ENCODE measurements around the gene CFAP54.
"Not testable (repeated sequence)": the region's sequence is repeated elsewhere in the genome, so short reads cannot be mapped to it uniquely, and the experiment has no call there.

Gene CFAP54

DNA sequence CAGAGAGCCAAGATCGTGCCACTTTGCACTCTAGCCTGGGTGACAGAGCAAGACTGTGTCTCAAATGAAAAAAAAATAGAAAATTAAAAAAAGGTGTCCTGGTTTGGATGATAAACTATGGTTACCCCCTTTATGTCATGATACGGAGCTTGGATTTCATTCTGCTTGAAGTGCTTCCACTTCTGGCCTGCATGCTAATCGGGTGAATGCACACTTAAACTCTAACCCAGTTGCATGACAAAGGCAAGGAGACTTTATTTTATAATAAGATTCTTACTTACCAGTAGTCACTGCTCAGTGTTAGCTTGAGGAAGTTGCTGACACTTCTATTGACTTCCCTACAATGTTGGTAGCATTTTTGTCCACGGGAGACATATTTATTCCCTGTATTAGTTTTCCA is 24.3 kb downstream of the CFAP54 start:
- DNase-seq (ENCODE audit: low spot score) = no peak

DNA sequence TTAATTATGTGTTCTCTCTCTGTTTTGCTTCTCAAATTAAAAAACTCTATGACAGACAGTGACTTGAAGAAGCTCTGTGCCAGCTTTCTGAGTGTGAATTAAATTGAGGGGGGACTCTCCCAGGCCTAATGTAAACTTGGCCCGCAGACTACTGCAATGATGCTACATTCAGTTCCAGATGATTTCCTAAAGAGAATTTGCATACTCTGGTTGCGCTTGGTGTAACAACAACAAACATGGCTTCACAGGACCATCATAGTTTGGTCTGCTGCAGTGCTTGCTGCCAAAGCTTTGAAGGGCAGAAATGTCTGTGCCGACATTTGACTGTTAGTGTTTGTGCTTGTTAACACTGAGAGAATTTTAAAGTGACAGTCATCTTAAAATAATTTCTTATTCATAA is 25.0 kb downstream of the CFAP54 start:
- DNase-seq (ENCODE audit: low spot score) = no peak

DNA sequence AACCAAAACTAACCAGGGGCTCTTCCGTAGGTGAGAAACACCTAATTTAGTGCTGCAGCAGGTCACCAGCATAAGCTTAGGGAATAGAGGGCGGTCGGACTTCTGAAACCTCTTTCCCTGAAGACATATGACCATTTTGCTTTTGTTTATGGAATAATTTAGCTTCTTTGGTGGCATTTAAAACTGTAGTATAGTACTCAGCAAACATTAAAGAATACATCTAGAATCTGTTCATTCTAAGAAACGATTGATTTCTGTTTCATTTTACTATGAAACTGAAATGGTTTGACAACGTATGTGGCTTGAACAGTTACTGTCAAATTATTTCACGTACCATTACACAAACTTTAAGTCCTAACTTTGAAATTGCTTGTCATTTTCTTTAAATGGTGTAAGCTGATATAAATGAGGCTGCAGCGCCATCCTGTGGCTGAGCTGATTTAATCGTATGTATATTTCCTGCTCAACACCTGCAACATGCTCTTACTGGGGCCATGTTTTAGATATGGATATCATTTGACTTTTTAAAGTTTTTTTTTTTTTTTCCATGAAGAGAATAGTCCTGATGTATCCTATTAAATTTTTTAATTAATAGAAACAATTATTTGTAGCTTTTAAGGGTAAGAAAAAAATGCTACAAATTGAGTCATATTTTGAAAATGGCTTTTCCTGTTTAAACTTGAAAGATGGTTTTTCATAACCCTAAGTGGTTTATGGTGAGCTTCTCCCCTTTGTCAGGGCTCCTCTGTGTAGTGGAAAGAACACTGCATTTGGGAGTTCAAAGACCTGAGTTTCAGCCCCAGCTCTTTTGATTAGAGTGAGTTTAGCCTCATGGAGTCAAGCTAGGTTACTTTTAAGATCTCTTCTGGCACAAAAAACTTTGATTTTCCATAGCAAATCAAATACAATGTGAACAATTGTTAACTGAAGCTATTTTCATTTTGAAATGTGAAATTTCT is 27.4 kb downstream of the CFAP54 start:
- DNase-seq (ENCODE audit: low spot score) = peak; percentile 86

DNA sequence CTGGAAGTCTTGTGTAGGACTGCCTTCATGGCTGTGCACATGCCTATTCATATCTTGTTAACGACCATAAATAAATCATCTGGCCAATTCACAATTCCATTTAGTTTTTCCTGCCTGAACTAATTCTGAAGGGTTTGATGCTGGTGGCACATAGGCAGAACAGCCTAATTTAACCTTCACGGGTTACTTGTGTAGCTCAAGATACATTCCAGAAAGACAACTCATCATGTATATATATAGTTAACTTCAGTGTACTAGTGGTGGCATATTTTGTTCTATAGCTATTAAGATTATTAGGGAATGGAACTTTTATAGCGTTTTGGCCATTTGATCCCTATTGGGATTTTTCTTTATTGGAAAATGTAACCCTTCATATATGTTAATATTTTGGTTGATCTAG is 31.4 kb downstream of the CFAP54 start:
- no peak for DNase-seq (ENCODE audit: low spot score)

DNA sequence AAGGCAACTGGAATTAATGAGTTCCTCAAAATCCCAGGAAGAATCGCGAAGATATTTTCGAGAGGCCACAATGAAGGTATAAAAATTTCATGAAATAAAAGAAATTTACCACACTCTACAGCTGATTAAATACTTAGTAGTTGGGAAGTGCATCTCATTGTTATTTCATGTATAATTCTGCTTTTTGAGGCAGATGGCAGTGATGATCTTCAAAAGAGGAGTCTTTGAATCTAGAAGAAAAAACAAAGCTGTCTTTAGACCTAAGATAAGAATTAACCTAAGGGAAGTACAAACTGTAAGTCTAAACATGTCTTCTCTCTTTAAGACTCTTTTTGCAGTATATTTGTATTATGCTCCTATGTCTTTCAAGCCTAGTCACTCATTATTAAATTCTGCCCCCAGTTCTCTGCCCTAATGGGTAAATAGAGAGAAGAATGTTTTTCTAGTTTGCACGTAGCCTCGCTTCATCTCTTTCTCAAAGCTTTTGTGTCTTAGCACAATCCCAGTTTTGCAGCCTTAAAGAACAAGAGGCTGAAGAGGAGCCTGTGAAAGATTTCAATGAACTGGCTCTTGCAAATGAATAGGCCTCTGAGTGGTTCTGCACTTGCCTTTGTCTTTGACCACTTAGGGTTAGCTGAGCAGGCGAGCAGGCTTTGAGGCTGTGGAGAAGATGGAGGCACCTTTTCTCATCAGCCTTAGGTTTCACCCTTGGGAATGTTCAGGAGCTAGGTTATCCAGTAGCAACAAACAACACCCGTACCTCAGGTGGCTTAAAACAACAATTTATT is 32.7 kb downstream of the CFAP54 start:
- DNase-seq (ENCODE audit: low spot score) = no peak

DNA sequence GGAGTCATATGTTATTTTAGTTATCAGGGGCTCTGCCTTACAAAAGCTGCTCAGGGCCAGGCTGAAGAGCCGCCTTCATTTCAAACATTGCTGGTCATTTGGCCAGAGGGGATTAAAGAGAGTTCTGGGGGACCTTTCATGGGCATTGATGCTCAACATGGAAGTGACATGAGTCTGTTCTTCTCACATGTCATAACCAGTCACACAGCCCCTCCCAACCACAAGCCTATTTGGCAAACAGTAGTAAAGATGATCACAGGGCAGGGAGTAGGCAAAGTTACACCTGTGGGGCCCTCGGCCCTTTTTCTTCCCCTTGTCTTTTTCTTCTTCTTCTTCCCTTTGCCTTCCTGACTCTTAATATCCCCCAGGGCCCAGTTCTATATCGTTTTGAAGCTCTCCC is 33.3 kb downstream of the CFAP54 start:
- DNase-seq (ENCODE audit: low spot score) = no peak

DNA sequence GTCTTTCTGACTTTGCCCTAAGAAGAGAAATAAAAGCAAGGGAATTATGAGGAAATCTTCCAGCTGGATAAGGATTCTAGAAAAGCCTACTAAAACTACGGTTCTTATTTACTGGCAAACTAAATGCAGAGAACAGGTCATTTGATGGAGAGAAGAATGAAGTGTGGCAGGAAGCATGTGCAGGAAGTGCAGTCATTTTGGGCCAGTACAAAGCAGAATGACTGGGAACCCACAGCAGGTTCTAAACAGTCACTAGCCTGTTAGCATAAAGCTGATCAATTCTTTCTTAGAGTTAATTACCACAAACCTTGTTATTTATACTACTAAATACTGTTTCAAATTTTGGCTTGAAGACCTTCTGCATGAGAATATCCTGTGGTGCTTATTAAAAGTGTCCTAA is 36.7 kb downstream of the CFAP54 start:
- DNase-seq (ENCODE audit: low spot score) = no peak

DNA sequence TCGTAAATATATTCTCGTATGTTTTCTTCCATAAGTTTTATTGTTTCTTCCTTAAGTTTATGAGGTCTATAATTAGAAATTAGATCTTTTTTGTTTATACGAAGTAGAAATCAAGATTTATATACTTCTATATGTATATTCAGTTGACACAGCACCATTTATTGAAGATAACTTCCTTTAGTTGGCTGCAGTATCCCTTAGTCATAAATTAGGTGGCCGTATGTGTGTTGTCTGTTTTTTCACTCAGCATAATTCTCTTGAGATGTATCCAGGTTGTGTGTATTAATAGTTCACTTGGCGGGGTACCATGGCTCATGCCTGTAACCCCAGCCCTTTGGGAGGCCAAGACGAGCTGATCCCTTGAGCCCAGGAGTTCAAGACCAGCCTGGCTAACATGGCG is 40.5 kb downstream of the CFAP54 start:
- no peak for DNase-seq (ENCODE audit: low spot score)

DNA sequence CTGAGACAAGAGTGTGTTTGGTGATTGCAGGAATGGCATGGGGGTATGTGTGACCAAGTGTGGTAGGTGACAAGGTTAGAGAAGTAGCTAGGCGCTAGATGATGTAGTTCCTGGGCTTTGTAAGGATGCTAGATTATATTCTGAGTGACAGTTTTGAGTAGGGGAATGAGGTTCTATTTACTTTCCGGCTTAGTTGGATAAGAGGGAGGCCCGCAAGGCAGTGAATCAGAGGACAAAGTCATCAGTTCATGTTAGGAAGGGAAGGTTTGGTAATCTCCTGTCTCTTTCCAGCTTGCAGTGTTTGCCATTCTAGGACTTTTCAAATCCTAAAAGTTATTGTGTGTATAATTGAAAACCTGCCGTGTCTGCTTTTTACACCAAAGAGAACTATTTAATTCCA is 45.0 kb downstream of the CFAP54 start:
- DNase-seq (ENCODE audit: low spot score) = no peak

DNA sequence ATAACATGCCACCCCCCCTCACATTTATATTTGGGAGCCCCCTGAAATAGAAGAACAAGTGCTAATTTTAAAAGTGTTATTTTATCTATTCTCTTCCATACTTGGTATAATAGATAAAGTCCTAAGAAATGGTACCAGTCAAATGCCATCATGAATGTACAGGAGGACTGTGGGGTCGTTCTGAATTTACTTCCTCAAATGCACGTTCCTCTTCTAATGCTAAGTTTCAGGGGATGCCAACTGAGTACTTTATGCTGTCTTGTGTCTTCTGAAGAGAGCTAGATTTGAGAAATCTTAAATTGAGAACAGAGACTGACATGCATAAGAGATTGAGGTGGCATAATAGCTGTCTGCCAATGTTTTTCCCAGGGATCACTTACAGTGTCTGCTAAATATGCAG is 59.0 kb downstream of the CFAP54 start:
- no peak for DNase-seq (ENCODE audit: low spot score)

DNA sequence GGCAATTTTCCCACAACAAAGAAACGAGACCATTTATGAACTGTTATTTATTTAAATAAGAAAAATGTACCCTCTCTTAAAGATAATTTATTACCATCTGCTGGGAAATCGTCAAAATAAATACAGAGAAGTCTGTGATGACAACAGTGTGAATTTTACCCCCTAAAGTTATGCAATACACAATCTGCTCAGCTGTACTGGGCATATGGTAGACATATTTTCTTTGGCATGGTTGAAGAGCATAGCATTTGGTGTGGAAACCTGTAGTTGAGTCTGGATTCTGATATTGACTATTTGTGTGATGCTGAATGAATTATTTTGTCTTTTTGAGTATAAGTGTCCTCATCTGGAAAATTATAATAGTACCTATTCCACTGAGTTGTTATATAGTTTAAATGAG is 60.0 kb downstream of the CFAP54 start:
- no peak for DNase-seq (ENCODE audit: low spot score)

DNA sequence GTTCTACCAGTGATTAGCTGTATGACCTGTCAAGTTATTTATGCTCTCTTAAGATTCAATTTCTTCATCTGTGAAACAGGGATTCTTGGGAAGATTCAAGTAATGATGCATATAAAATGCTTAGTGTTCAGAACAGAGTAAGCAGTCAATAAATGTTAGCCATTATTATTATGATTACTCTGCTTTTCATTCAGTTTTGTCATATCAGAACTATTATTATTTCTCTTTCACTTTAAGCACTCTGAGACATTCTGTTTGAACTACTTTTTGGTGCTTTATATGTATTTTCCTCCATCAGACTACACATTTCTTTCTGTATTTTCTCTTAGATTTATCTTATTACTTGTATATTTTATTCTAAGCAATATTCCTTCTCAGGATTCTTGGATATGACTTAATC is 81.2 kb downstream of the CFAP54 start:
- no peak for DNase-seq (ENCODE audit: low spot score)

DNA sequence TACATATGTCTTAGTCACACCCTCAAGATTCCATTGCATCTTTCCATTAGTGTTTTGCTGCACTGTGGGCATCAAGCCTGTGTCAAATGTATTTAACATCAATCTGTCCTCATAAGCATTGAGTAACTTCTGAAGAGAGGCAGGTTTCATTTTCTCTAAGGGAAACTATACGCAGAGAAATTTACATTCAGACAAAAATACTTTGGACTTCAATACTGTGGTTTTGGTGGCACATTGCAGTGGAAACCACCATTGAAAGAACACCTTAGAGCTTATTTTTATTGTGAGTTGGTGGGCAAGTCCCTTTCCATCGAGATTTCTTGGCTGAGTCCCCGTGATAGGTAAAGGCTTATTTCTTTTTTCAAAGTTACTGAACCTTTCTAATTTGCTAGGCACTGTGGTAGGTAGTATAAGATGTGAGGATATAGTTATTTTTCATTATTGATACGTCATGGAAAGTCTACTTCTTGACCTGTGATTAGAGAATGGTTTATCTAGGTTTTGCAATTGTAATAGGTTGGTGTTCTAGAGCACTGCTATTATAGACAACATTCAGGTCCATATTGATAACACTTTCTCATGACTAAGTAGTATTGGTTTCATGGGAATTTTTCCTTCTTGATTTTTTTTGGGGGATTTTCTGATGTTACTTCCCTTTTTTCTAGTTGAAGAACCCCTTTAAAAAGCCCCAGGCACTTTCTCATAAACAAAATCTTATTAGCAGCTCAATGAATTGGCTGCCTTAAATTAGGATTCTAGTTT is 81.9 kb downstream of the CFAP54 start:
- peak; percentile 42 for DNase-seq (ENCODE audit: low spot score)

DNA sequence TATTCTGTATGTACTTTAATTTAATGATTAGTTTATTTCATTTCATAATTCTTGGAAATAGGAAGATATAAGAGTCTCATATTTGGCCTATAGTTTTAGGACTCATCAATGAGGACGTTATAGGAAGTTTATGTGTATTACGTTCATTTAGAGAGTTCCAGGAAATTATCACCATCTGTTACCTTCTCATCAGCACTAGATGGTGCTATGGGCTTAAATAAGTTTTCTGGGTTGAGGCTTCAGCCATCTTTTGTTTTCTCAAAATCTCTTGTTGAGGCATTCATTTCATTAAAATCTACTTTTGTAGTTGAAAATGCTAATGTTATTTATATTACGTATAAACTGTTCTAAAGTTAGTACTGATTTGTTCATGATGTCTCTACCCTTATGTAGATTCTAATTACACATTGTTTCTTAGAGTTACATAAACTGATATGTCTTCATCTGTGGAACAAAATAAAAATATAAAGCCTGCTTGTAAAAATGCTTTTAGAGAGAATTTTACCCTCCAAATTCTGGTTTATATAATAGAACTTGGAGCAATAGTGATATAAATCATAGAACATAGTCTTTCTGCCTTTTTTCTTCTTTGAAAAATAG is 89.2 kb downstream of the CFAP54 start:
- DNase-seq (ENCODE audit: low spot score) = peak; percentile 90

DNA sequence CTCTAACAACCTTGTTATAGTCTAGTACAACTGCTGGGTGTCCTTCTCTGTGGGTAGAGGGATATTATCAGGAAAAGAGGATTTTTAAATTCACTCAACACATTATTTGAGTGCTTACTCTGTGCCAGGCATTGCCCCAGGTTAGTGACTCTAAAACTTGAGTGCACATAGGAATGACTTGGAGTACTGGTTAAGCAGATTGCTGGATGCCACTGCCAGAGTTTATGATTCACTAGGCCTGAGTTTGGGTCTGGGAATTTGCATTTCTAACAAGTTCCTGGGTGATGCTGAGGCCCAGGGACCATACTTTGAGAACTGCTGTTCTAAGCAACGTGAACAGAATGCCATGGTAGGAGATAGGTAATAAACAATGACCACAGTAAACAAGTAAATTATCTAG is 96.6 kb downstream of the CFAP54 start:
- DNase-seq (ENCODE audit: low spot score) = no peak

DNA sequence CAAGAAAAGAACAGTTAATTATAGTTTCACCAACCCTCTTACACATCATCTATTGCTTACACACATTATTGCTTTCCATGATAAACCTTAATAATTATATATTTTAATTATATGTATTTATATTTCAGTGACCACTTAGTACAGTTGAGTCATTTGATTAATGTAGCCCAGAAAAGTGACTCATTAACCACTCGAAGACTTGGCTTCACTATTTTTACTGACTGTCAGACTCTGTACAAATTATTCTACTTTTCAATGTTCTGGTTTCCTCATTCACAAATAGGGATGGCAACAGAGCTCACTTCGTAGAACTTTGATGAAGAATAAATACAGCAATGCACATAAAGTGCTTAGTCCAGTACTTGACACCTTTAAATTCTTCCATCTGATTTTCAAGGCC is 98.3 kb downstream of the CFAP54 start:
- DNase-seq (ENCODE audit: low spot score) = peak; percentile 19

DNA sequence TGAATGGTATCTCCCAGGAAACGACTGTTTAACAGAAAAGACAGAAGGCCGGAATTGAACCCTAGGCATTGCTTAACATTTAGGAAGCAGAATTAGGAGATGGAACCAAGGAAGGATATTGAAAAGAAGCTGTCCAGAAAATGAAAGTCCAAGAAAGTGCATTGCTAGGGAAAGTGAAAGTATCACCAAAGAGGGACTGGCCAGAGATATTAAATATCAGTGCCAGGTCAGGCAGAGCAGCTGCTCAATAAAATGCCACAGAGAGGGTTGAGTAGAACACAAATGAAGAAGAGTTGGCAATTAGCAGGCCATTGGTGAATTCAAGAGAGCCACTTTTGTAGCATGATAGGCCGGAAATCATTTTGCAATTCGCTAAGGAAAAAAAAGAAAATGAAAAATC is 101.6 kb downstream of the CFAP54 start:
- no peak for DNase-seq (ENCODE audit: low spot score)

DNA sequence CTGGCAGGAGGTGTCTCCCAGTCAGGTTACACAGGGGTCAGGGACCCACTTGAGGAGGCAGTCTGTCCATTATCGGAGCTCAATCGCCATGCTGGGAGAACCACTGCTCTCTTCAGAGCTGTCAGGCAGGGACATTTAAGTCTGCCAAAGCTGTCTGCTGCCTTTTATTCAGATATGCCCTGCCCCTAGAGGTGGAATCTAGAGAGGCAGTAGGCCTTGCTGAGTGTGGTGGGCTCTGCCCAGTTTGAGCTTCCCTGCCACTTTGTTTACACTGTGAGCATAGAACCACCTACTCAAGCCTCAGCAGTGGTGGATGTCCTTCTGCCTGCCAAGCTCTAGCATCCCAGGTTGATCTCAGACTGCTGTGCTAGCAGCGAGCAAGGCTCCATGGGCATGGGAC is 115.0 kb downstream of the CFAP54 start:
- not testable (repeated sequence) for DNase-seq (ENCODE audit: low spot score)

DNA sequence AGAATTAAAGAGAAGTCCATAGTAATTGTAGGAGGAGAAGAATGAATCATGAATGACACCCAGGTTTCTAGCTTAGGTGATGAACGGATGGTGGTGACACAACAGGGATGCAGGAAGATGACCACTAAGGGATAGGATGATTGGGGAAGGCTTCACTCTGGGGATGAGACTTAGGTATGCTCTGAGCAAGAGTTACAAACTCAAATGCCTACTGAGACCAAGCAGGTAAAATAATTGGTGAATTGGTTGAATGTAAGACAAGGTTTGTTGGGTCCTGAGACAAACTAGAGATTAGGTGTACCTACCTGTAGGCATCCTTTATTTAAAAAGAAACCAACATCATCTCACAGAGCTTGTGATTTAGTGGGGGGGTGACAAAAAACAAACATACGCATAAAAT is 116.3 kb downstream of the CFAP54 start:
- no peak for DNase-seq (ENCODE audit: low spot score)

DNA sequence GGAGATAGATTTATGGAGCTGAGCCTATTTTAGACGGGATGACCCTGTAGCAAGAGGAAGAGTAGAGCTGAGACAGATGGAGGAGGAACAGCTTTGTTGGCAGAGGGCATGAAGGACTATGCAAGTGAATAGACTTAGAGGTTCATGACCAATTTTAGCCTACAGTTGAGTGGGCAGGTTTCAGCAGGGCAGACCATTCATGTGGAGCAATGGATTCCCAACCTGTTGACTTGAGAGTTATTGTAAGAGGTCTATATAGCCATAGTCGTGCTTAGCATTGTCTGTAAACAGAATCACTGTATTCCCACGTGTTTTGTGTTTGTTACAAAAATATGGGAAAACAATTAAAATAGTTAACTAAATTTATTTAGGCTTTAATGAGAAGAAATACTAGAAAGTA is 116.8 kb downstream of the CFAP54 start:
- DNase-seq (ENCODE audit: low spot score) = no peak

DNA sequence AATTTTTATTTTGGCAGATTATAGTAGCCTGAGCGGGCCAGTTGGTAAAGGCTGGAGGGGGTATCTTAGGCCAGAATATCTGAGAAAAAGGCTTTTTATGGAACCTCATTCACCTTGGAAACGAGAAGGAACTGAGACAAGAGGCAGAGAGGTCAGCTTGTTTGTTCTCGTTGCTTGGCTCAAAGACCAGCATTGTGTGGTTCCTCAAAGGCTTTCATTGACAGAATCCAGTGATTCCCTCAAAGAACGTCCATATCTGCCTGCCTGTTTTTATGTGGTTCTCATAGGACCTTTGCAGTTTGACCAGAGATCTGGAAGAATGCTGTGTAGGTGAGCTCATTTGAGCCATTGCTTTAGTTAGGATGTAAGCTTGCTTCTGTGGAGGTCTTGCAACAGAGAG is 117.3 kb downstream of the CFAP54 start:
- DNase-seq (ENCODE audit: low spot score) = no peak

DNA sequence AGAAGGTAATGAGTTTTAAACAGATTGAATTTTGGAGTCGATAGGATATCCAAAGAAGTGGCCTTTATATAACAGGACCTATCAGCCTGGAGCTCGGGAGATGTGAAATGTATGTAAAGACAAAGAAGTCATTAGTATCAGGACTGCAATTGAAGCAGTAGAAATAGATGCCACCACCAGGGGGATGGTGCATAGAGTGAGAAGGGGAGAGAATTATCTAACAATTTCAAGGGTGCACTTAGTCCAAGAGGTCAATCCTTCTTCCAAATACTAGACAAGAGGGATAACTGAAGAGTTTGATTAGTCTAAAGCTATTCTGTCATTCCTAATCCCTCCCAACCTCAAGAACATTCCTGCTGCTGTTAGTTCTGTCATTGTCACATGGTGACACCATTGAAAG is 127.8 kb downstream of the CFAP54 start:
- DNase-seq (ENCODE audit: low spot score) = peak; percentile 14

Data from RKO (cell line).